GM19023 (cell line): ENCODE data around the gene TCP1.
A peak's percentile ranks its signal among the peaks of the same experiment; 100 is the strongest.
"Not testable (repeated sequence)": the region's sequence is repeated elsewhere in the genome, so short reads cannot be mapped to it uniquely, and the experiment has no call there.

Source experiments
- ATAC-seq: cut with Tn5 transposase; IDR thresholded peaks from one replicate; pipeline ENCODE4 v1.9.1; 2021; ENCODE audit warnings: mild to moderate bottlenecking, moderate library complexity; ENCODE audit not compliant: unreplicated experiment

Gene TCP1

GRCh38 chr6:159789377-159790148, at the start of gene TCP1:
TCP1 (minus strand) TSS chr6:159789602; CDS start chr6:159789468, 134 bp downstream.
- ATAC-seq = peak; percentile 79

DNA sequence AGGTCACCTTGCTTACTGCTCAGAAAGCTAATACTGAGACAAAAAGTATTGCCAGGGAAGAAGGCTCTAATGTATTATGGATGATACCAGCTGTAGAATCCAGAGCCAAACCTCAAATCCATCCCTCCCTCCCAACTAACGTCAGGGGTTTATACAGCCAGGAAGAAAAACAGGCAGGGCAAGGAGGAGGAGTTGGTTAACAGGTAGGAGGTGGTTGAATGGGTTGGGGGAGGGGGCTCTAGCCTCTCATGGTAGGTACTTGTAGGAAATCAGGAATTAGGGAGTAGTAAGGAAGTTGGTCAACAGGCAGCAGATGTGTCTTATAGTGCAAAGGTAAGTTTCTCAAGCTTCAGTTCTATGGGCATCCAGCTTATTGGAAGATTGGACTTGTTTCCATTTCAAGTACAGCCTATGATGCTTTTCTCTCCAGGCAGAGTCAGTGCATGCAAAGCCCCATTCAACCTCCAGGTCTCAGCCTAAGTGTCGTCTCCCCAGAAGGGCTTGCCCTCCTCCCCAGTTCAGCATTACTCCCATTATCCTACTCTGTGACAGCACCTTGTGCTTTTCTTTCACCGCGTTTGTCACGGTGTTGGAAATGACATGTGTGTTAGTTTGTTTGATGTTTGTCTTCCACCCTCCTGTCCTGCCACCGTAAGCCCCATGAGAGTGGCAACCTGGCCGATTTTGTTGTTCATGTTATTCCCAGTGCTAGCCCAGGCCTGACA, 48.8 kb upstream of the TCP1 start:
- ATAC-seq = no peak

DNA sequence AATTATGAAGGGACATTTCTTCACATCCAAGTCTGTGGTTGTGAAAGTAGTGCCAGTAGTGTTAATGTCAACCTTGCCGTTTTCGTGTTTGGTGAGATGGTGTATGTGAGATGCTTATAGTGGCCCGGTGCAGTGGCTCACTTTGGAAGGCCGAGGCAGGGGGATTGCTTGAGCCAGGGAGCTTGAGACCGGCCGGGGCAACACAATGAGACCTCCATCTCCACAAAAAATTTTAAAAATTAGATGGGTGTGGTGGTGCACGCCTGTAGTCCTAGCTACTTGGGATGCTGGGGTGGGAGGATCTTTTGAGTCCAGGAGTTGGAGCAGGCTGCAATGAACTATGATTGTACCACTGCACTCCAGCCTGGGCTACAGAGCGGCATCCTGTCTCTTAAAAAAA, 48.1 kb upstream of the TCP1 start:
- no peak for ATAC-seq

GRCh38 chr6:159836718-159837490, 47.5 kb upstream of the TCP1 start:
- no peak for ATAC-seq

GRCh38 chr6:159833997-159834603, 44.7 kb upstream of the TCP1 start:
- no peak for ATAC-seq

- ATAC-seq = no peak
Measured at GRCh38 chr6:159833556-159833955, 44.2 kb upstream of the TCP1 start.

- ATAC-seq = no peak
Measured at GRCh38 chr6:159832946-159833345, 43.5 kb upstream of the TCP1 start.

DNA sequence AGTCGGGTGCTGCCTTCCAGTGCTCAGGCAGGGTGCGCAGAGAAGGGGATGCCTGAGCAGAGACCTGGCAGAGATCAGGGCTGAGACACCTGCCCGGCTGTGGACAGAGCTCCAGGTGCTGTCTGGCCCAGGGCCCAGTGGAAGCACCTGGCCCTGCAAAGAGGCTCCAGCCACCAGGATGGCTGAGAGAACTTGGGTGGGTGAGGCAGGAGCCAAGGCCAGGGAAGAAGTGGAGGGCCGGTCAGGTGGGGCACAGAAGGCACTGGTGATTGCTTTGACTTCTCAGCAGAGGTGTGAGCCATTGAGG, 41.9 kb upstream of the TCP1 start:
- no peak for ATAC-seq

DNA sequence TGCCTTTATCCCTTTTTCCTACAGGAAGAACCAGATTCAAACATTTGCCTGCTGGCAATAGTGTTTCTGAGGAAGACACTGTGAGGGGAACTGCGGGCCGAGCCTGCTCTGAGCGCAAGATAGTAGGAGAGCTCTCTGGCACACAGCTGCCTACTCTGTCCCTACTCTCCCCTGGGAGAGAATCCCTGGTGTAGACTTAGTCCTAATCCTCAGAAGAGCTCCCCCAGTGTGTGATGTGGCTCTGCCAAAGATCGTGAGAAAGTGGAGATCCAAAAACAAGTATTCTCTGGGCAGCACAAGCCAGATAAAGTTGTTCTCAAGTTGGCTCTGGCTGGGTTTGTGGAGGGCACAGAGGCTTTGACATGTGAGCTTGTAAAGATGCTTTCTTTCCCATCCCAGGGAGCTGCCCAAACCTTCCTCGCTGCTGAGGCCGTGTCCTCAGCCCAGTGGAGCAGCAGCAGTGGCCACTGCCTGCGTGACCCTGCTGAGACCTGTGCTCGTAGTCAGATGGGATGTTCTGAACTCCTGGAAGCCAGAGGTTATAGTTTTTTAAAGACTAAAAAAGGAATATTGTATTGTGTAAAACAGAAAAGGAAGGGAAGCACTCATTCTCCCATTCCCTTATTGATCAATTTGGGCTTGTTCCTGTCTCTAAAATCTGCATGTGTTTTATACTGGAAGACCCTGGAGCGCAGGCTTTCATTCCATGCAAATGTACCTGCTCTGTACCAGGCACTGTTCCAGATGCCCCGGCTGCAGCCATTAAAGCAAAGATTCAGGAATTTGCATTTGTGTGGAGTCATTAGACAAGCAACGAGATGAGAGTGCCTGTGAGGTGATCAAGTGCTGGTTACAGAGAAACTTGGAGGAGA, 41.3 kb upstream of the TCP1 start:
- ATAC-seq = no peak

DNA sequence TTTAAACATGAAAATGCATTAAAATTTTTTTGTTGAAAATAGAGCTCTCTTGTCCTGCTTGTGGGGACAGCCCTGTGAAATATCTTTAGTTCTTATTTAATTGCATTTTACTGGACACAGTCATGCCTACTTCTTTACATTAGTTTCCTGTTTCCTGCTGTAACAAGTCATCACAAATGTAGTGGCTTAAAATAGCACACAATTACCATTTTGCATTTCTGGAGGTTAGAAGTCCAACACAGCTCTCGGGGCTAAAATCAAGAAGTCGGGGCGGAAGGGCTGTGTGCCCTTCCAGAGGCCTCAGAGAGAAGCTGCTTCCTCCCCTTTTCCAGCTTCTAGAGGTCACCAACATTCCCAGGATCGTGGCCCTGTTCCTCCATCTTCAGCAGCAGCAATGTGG, 40.1 kb upstream of the TCP1 start:
- no peak for ATAC-seq

DNA sequence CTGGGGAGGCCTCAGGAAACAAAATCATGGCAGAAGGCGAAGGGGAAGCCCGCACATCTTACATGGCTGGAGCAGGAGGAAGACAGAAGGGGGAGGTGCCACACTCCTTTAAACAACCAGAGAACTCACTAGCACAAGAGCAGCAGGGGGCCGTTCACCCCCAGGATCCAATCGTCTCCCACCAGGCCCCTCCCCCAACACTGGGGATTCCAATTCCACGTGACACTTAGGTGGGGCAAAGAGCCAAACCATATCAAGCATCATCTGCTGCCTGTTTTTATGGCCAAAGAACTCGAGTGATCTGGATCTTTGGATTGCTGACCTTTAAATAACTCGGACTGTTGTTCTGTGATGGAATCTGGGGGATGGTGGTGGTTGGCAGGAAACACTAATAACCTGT, 38.7 kb upstream of the TCP1 start:
- no peak for ATAC-seq

DNA sequence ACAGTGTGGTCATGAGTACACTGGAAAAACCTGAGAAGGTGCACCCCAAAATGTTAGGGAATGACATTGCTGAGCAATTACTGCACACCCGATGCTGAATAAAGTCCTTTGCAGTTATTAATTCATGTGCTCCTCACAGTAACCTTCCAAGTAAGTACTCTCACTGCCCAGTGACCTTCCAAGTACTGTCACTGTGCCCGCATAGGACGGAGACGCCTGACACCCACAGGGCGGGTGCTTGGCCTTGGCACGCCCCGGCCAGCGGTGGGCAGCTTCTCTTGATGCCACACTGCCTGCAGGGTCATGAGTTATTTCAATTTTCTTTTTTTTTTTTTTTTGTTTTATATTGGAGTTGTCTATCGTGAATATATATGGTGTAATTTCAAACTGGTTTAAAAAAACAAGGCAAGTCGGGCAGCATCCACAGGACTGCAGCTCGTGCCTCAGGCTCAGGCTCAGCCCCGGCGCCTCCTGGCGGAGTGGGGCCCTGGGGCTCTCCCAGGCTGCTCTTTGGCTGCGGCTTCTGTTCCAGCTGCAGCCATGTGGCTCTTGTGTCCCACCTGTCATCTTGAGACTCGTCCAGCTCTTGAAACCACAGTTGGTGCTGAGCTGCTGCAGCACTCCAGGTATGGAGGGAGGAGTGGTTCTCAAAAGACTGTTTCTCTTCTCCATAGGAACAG, 37.7 kb upstream of the TCP1 start:
- no peak for ATAC-seq

DNA sequence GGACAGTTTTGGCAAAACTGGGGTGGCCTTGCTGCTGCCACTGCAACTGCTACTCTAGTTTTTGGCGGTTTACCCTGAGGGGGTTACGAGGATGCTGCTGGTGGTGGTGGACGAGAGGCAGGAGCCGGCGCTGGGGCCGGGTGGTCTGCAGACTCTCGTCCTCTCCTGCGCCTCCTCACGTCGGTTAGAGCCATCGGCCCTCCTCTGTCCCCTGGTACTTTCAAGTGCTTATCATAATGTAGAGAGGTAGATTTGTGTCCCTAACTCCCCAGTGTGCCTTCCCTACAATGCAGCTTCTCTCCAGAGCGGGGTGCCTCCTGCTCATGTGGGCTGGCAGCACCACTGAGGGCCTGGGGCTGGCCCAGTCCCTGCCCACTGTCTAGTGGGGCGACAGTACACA, 36.6 kb upstream of the TCP1 start:
- ATAC-seq = no peak

DNA sequence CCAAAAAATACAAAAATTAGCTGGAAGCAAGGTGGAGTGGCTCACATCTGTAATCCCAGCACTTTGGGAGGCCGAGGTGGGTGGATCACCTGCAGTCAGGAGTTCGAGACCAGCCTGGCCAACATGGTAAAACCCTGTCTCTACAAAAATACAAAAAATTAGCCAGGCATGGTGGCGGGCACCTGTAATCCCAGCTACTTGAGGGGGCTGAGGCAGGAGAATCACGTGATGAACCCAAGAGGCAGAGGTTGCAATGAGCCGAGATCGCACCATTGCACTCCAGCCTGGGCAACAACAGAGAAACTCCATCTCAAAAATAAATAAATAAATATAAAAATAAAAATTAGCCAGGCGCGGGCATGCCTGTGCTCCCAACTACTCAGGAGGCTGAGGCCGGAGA, 35.3 kb upstream of the TCP1 start:
- ATAC-seq = not testable (repeated sequence)

DNA sequence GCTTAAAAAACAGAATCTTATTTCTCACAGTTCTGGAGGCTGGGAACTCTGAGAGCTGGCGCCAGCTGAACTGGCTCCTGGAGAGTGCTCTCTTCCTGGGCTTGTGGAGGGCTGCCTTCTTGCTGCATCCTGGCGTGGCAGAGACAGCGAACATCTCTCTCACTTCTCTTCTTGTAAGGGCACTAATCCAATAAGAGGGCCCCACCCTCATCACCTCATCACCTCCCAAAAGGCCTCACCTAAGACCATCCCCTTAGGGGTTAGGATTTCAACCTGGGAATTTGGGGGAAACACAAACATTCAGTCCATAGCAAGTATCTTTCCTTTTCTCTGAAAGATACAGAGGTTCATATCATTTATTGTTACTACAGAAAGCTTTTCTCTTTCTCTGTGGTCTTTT, 34.6 kb upstream of the TCP1 start:
- no peak for ATAC-seq

DNA sequence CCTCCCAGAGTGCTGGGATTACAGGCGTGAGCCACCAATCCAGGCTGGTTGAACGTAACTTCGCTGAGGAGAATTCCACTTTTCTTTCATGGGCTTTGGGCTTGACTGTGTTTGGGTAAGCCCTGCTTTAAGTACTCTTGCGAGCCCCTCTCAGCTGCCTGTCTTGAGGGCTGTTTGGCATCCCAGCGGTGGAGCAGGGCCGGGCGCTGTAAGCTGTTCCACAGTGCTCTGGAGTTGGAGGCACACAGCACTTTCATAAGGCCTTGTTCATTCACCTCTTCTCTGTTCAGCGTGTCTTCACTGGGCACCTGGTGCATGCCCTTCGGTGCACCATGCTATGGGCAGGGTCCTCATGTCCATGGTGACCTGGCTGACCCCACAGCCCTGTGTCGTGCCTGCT, 32.3 kb upstream of the TCP1 start:
- no peak for ATAC-seq

- ATAC-seq = no peak
Measured at GRCh38 chr6:159821122-159821521, 31.7 kb upstream of the TCP1 start.

- ATAC-seq = no peak
Measured at GRCh38 chr6:159819932-159820640, 30.7 kb upstream of the TCP1 start.

DNA sequence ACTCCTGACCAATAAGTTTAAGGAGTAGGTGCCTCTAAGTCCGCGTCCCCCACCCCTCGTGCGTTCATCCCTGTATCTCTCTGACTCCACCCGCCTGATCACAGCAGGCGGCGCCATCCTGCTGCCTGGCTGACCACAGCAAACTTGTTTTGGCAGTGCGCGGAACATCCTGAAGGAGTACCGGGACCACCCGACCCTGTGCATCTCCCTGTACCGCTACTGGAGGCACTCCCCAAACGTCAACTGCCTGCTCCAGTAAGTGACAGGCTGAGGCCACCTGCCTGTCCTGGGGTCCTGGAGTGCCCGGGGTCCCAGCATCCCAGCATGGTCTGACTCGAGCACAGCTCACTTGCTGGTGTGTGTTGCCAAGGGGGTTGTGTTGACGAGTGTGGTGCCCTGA, 29.7 kb upstream of the TCP1 start:
- ATAC-seq = no peak
